Colonic mucosa (tissue), 4 donors: ENCODE results near the gene RHOT1. TPM values are rescaled to one million over a fixed set of nuclear protein-coding genes. Genes with fewer than 3 reads are reported as not detected.

Experiments used
- DNase-seq: peaks from one replicate; pipeline ENCODE4 v3.0.0-alpha.2; 2020
- H3K27ac ChIP-seq: fragments of 200-600 bp; one replicate; pipeline ENCODE4 v1.8.0; 2021
- H3K27me3 ChIP-seq: fragments of 200-600 bp; one replicate; pipeline ENCODE4 v1.8.0; 2021
- H3K36me3 ChIP-seq: fragments of 200-600 bp; one replicate; pipeline ENCODE4 v1.8.0; 2021
- H3K4me1 ChIP-seq: fragments of 200-600 bp; one replicate; pipeline ENCODE4 v1.8.0; 2021; ENCODE audit warnings: mild to moderate bottlenecking
- H3K4me3 ChIP-seq: fragments of 200-600 bp; one replicate; pipeline ENCODE4 v1.8.0; 2021
- H3K9ac ChIP-seq, 2 donors: one replicate each; pipeline ENCODE4 v1.7.0; 2013; ENCODE audit warnings: control low read depth in 2 of 2, low read depth in 2 of 2, low read length in 2 of 2
- H3K9me3 ChIP-seq: fragments of 200-600 bp; one replicate; pipeline ENCODE4 v1.8.0; 2021
- CTCF ChIP-seq: fragments of 200-600 bp; IDR thresholded peaks from one replicate; pipeline ENCODE4 v1.8.0; 2022; ENCODE audit warnings: antibody characterized with exemption, mild to moderate bottlenecking
- intact Hi-C: fragments of 100-400 bp; cut with DNase I; formaldehyde crosslinking; loops from one replicate; pipeline ENCODE4 v1.14.1; 2022
- total RNA-seq, 2 donors: library from RNA; stranded (reverse); fragmentation: NEBNext Ultra II Directional in 1 of 2; extraction: Animal tissue kit (Norgen Biotek cat#: 25700) in 1 of 2; gene quantifications; one replicate each; pipeline ENCODE4 v1.2.1, GENCODE V29; 2021
- donor health status: healthy.
- donor health status: DM: no; HTN: no; CAD: no.
- donor health status: DM: no; HTN: no; CAD: no.

RHOT1 gene
- total RNA-seq, 2 donors from 2014 or later, result 18.1 to 27.4 TPM

- H3K9me3 ChIP-seq, result no peaks in the 10 kb centered on the region
- no peak overlapping the region for H3K4me3 ChIP-seq
- H3K36me3 ChIP-seq, result no peaks in the 10 kb centered on the region
- H3K27ac ChIP-seq, result no peak overlapping the region
- no peak for TF ChIP-seq CTCF
- peaks cover 43% of the 10 kb centered on the region for H3K27me3 ChIP-seq
- intact Hi-C loops, result no loop called here
- DNase-seq, result no peak
- no peak overlapping the region for H3K9ac ChIP-seq
- H3K4me1 ChIP-seq, result peaks cover 8% of the 10 kb centered on the region
Measured at GRCh38 chr17:32269377-32269776, 127.1 kb downstream of the RHOT1 start.

- no peak overlapping the region for H3K27ac ChIP-seq
- peaks cover 2% of the 10 kb centered on the region for H3K4me1 ChIP-seq
- H3K27me3 ChIP-seq, result peaks cover 24% of the 10 kb centered on the region
- no peaks in the 10 kb centered on the region for H3K36me3 ChIP-seq
- H3K4me3 ChIP-seq, result no peak overlapping the region
- H3K9me3 ChIP-seq, result no peaks in the 10 kb centered on the region
- no peak overlapping the region for H3K9ac ChIP-seq
- no peak for DNase-seq
- TF ChIP-seq CTCF, result no peak
- intact Hi-C loops, result no loop called here
Measured at GRCh38 chr17:32271844-32272243, 129.5 kb downstream of the RHOT1 start.

- Histone ChIP-seq H3K27ac (no peak overlapping the region), H3K4me3 (no peak overlapping the region), H3K9me3 (no peaks in the 10 kb centered on the region), H3K27me3 (peaks cover 7% of the 10 kb centered on the region), H3K36me3 (no peaks in the 10 kb centered on the region), H3K9ac (no peak overlapping the region), H3K4me1 (no peaks in the 10 kb centered on the region)
- no peak for TF ChIP-seq CTCF
- no peak for DNase-seq
- intact Hi-C loops, result no loop called here
Measured at GRCh38 chr17:32274101-32274500, 131.8 kb downstream of the RHOT1 start.

- Histone ChIP-seq H3K27ac (no peak overlapping the region), H3K4me1 (no peaks in the 10 kb centered on the region), H3K9me3 (no peaks in the 10 kb centered on the region), H3K36me3 (no peaks in the 10 kb centered on the region), H3K9ac (no peak overlapping the region), H3K4me3 (no peak overlapping the region), H3K27me3 (peaks cover 7% of the 10 kb centered on the region)
- intact Hi-C loops, result no loop called here
- no peak for DNase-seq
- TF ChIP-seq CTCF, result no peak
Measured at GRCh38 chr17:32274643-32275042, 132.3 kb downstream of the RHOT1 start.

Other genes with a start within 250 kb of the RHOT1 start
- 10 to 100 TPM; 28.7 to 62.9 TPM for gene UTP6, start 240.8 kb upstream of the RHOT1 start, total RNA-seq
- 10 to 100 TPM; 27.7 to 29.4 TPM for gene SUZ12, start 205.5 kb upstream of the RHOT1 start, total RNA-seq
- 1 to 10 TPM; 9.3 to 9.7 TPM for gene LRRC37B, start 135.1 kb upstream of the RHOT1 start, total RNA-seq
- under 1 TPM; 0.53 to 0.62 TPM for gene RHBDL3, start 123.3 kb downstream of the RHOT1 start, total RNA-seq
- 10 to 100 TPM; 12.5 to 13.4 TPM for gene C17orf75, start 199.7 kb downstream of the RHOT1 start, total RNA-seq
- gene ZNF207, start 207.7 kb downstream of the RHOT1 start, total RNA-seq, result 100 to 1,000 TPM; 147 to 151 TPM